IMR-90 (cell line): ENCODE results near the gene KAZN. TPM values are rescaled to one million over a fixed set of nuclear protein-coding genes. Genes with fewer than 3 reads are reported as not detected.

Experiments used
- ATAC-seq: fragments of 200-7000 bp; cut with Tn5 transposase; 2 replicates; pipeline ENCODE4 v1.9.1; 2020; ENCODE audit warnings: low read depth, mild to moderate bottlenecking, moderate library complexity
- BruUV-seq: library from RNA; stranded (reverse); fragments of 400-500 nt; replicated peaks from 2 replicates; lab custom pipeline; 2021; lab: Mats Ljungman, UMichigan
- CTCF ChIA-PET: fragments of 300-600 bp; formaldehyde crosslinking; extraction: SDS; loops from one replicate; lab custom pipeline; 2021; ENCODE audit warnings: antibody characterized with exemption; lab: Yijun Ruan, JAX
- POLR2A ChIA-PET: fragments of 300-600 bp; sonication (Branson Sonifier 250); formaldehyde crosslinking; loops from one replicate; lab custom pipeline; 2022; ENCODE audit warnings: antibody characterized with exemption; ENCODE audit not compliant: unreplicated experiment; lab: Charles Lee
- DNase-seq: peaks from one replicate; pipeline ENCODE4 v3.0.0; 2013
- H2AFZ ChIP-seq: replicated peaks from 2 replicates; pipeline ENCODE3; 2013; ENCODE audit warnings: low read length, mild to moderate bottlenecking; ENCODE audit not compliant: poor library complexity
- H2AK5ac ChIP-seq: 2 replicates; pipeline ENCODE4 v1.6.1; 2013; ENCODE audit warnings: low read depth, low read length, inconsistent platforms
- H2AK9ac ChIP-seq: replicated peaks from 2 replicates; pipeline ENCODE3; 2013; ENCODE audit warnings: mild to moderate bottlenecking, low read depth, low read length, moderate library complexity; ENCODE audit not compliant: poor library complexity
- H2BK120ac ChIP-seq: 2 replicates; pipeline ENCODE4 v1.6.1; 2013; ENCODE audit warnings: low read depth, low read length, inconsistent platforms
- H2BK15ac ChIP-seq: 3 replicates; pipeline ENCODE4 v1.6.1; 2013; ENCODE audit warnings: low read depth, low read length, inconsistent platforms
- H2BK20ac ChIP-seq: 2 replicates; pipeline ENCODE4 v1.6.1; 2013; ENCODE audit warnings: low read depth, mild to moderate bottlenecking, inconsistent platforms, low read length, moderate library complexity
- H2BK5ac ChIP-seq: 2 replicates; pipeline ENCODE4 v1.6.1; 2013; ENCODE audit warnings: mild to moderate bottlenecking, low read depth, low read length, inconsistent platforms; ENCODE audit not compliant: poor library complexity, severe bottlenecking
- H3K14ac ChIP-seq: replicated peaks from 2 replicates; pipeline ENCODE4 v1.6.1; 2013; ENCODE audit warnings: low read depth, low read length, inconsistent platforms
- H3K18ac ChIP-seq: 2 replicates; pipeline ENCODE4 v1.6.1; 2013; ENCODE audit warnings: low read depth, low read length, control low read depth
- H3K23ac ChIP-seq: 2 replicates; pipeline ENCODE4 v1.6.1; 2013; ENCODE audit warnings: low read depth, low read length, inconsistent platforms
- H3K27ac ChIP-seq: 2 replicates; pipeline ENCODE4 v1.5.1; 2013; ENCODE audit warnings: mild to moderate bottlenecking, control low read depth, low read length; ENCODE audit not compliant: insufficient read depth
- H3K27me3 ChIP-seq: 2 replicates; pipeline ENCODE4 v1.6.1; 2013; ENCODE audit warnings: low read length; ENCODE audit not compliant: control insufficient read depth, insufficient read depth
- H3K36me3 ChIP-seq: 2 replicates; pipeline ENCODE4 v1.6.1; 2013; ENCODE audit warnings: low read length, mixed read lengths; ENCODE audit not compliant: control insufficient read depth, insufficient read depth
- H3K4ac ChIP-seq: 2 replicates; pipeline ENCODE4 v1.6.1; 2013; ENCODE audit warnings: low read depth, low read length, inconsistent platforms
- H3K4me1 ChIP-seq: 2 replicates; pipeline ENCODE4 v1.6.1; 2013; ENCODE audit warnings: low read length, mixed read lengths; ENCODE audit not compliant: control insufficient read depth, insufficient read depth
- H3K4me2 ChIP-seq: 2 replicates; pipeline ENCODE4 v1.6.1; 2013; ENCODE audit warnings: low read depth, mild to moderate bottlenecking, control low read depth, low read length, moderate library complexity
- H3K4me3 ChIP-seq: 2 replicates; pipeline ENCODE4 v1.5.1; 2013; ENCODE audit warnings: low read depth, mild to moderate bottlenecking, control low read depth, low read length, moderate library complexity; ENCODE audit not compliant: insufficient read depth
- H3K56ac ChIP-seq: 2 replicates; pipeline ENCODE4 v1.6.1; 2013; ENCODE audit warnings: low read length, inconsistent platforms; ENCODE audit not compliant: insufficient read depth; ENCODE audit errors: extremely low read depth
- H3K79me1 ChIP-seq, 2 experiments: 2 replicates each; pipeline ENCODE4 v1.6.1; 2013; ENCODE audit warnings: low read length in 2 of 2, inconsistent platforms in 1 of 2, low read depth in 1 of 2
- H3K9ac ChIP-seq: 2 replicates; pipeline ENCODE4 v1.6.1; 2013; ENCODE audit warnings: low read depth, low read length, control low read depth
- H3K9me1 ChIP-seq: 2 replicates; pipeline ENCODE4 v1.6.1; 2013; ENCODE audit warnings: low read length, inconsistent platforms; ENCODE audit not compliant: insufficient read depth
- H3K9me3 ChIP-seq: 2 replicates; pipeline ENCODE4 v1.6.1; 2013; ENCODE audit warnings: low read length; ENCODE audit not compliant: control insufficient read depth, insufficient read depth
- H4K20me1 ChIP-seq: 2 replicates; pipeline ENCODE4 v1.6.1; 2013; ENCODE audit warnings: low read length, inconsistent platforms; ENCODE audit not compliant: insufficient read depth
- H4K5ac ChIP-seq: 2 replicates; pipeline ENCODE4 v1.6.1; 2013; ENCODE audit warnings: mild to moderate bottlenecking, low read depth, low read length, control low read depth
- H4K8ac ChIP-seq, 2 experiments: 2 replicates each; pipeline ENCODE4 v1.6.1; 2013; ENCODE audit warnings: low read depth in 2 of 2, low read length in 2 of 2, control low read depth in 1 of 2, inconsistent platforms in 1 of 2
- H4K91ac ChIP-seq: 2 replicates; pipeline ENCODE4 v1.6.1; 2013; ENCODE audit warnings: low read depth, low read length, inconsistent platforms; ENCODE audit not compliant: insufficient read depth
- BHLHE40 ChIP-seq: fragments of 150-350 bp; IDR thresholded peaks from 2 replicates; pipeline ENCODE4 v1.6.1; 2016; ENCODE audit warnings: mild to moderate bottlenecking, low read depth, low read length
- CEBPB ChIP-seq: IDR thresholded peaks from 2 replicates; pipeline ENCODE4 v1.6.1; 2012; ENCODE audit warnings: low read depth, low read length, improper control_type of control experiment
- CTCF ChIP-seq: conservative IDR thresholded peaks from 2 replicates; pipeline ENCODE4 v1.5.1; 2012; ENCODE audit warnings: mild to moderate bottlenecking, low read depth, low read length, improper control_type of control experiment
- FOS ChIP-seq: fragments of 150-350 bp; IDR thresholded peaks from 2 replicates; pipeline ENCODE4 v1.6.1; 2016; ENCODE audit warnings: low read depth, low read length
- MAFK ChIP-seq: IDR thresholded peaks from 2 replicates; pipeline ENCODE4 v1.6.1; 2012; ENCODE audit warnings: low read depth, low read length, improper control_type of control experiment
- MAZ ChIP-seq: IDR thresholded peaks from 2 replicates; pipeline ENCODE4 v1.6.1; 2012; ENCODE audit warnings: low read depth, mild to moderate bottlenecking, low read length, improper control_type of control experiment, moderate library complexity, borderline replicate concordance
- MXI1 ChIP-seq: IDR thresholded peaks from 2 replicates; pipeline ENCODE4 v1.6.1; 2012; ENCODE audit warnings: low read depth, mild to moderate bottlenecking, low read length, moderate library complexity, borderline replicate concordance
- RAD21 ChIP-seq: IDR thresholded peaks from 2 replicates; pipeline ENCODE4 v1.6.1; 2012; ENCODE audit warnings: low read length, improper control_type of control experiment
- RCOR1 ChIP-seq: IDR thresholded peaks from 2 replicates; pipeline ENCODE4 v1.6.1; 2012; ENCODE audit warnings: mild to moderate bottlenecking, low read length, improper control_type of control experiment; ENCODE audit not compliant: insufficient replicate concordance
- RFX5 ChIP-seq: IDR thresholded peaks from 2 replicates; pipeline ENCODE4 v1.8.0; 2012; ENCODE audit warnings: low read depth, mild to moderate bottlenecking, low read length, moderate library complexity
- SMC3 ChIP-seq: fragments of 150-350 bp; IDR thresholded peaks from 2 replicates; pipeline ENCODE4 v1.6.1; 2016; ENCODE audit warnings: low read depth, mild to moderate bottlenecking, antibody characterized with exemption, low read length, moderate library complexity
- WGBS, 2 experiments: methylation state at CpG; one replicate each; pipeline versions ENCODE4 v1.1.5 to v1.1.7; 2013; ENCODE audit warnings: missing lambda C conversion rate in 2 of 2; ENCODE audit not compliant: insufficient read length in 1 of 2; ENCODE audit errors: extremely low coverage in 2 of 2; 5-methylcytosine and 5-hydroxymethylcytosine counted together
- dilution Hi-C: fragments of 300-500 bp; cut with HindIII; formaldehyde crosslinking; loops from one replicate; pipeline ENCODE4 v1.14.3; 2018; ENCODE audit warnings: low sequenced_read_pairs; ENCODE audit not compliant: unreplicated experiment
- in situ Hi-C: fragments of 300-500 bp; cut with MboI; formaldehyde crosslinking; loops from 3 replicates; pipeline ENCODE4 v1.14.3; 2019; ENCODE audit warnings: low sequenced_read_pairs, inconsistent platforms, mixed read lengths
- intact Hi-C: fragments of 100-400 bp; cut with micrococcal nuclease; formaldehyde crosslinking; loops from 2 replicates; pipeline ENCODE4 v1.10.0; 2022
- polyA plus RNA-seq, 3 experiments: library from polyadenylated mRNA; depleted of rRNA; stranded (reverse); fragments of >200 nt; gene quantifications; 2 replicates each; pipeline ENCODE4 v1.2.3, GENCODE V29; 2012; ENCODE audit warnings: low replicate concordance in 1 of 3
- total RNA-seq: library from RNA; depleted of rRNA; stranded (reverse); fragments of >200 nt; gene quantifications from 2 replicates; pipeline ENCODE4 v1.2.3, GENCODE V29; 2012
- TF ChIP-seq, protein P1 (sequence below): fragments of 150-350 bp; IDR thresholded peaks from 2 replicates; pipeline ENCODE4 v1.6.1; 2016; ENCODE audit warnings: low read depth, mild to moderate bottlenecking, low read length, moderate library complexity, borderline replicate concordance

Gene KAZN
- total and polyA plus RNA-seq, 2 of the 4 experiments (the other 2 are of a cell fraction): 5.2 to 10.5 TPM

- H2BK120ac ChIP-seq: no peak overlapping the region
- BruUV-seq: no TSS peak
- no peak overlapping the region for H2AK9ac ChIP-seq
- intact Hi-C loops: loop anchor here (10.0 kb wide), 1 partner anchor 468 kb away; no protein-coding TSS in a partner anchor
- POLR2A ChIA-PET: no interaction called here
- no peak overlapping the region for H2AK5ac ChIP-seq
- no peaks in the 10 kb centered on the region for H3K79me1 ChIP-seq
- H3K56ac ChIP-seq: no peak overlapping the region
- no peak for ATAC-seq
- no peak overlapping the region for H2BK20ac ChIP-seq
- H3K18ac ChIP-seq: no peak overlapping the region
- no peaks in the 10 kb centered on the region; the same call in 1 of the 2 replicates for H3K4me1 ChIP-seq
- H3K4ac ChIP-seq: no peak overlapping the region
- H3K4me2 ChIP-seq: no peak overlapping the region
- H4K8ac ChIP-seq: no peak overlapping the region
- no peak for DNase-seq
- in situ Hi-C loops: no loop called here
- no peak overlapping the region for H3K4me3 ChIP-seq
- no peaks in the 10 kb centered on the region for H3K36me3 ChIP-seq
- H4K91ac ChIP-seq: no peak overlapping the region
- H3K23ac ChIP-seq: no peak overlapping the region
- dilution Hi-C loops: no loop called here
- TF ChIP-seq FOS: no peak
- TF ChIP-seq RAD21: no peak
- TF ChIP-seq MXI1: no peak
- no peak for TF ChIP-seq SMC3
- TF ChIP-seq RFX5: no peak
- TF ChIP-seq RCOR1: no peak
- no peak for TF ChIP-seq MAFK
- TF ChIP-seq CTCF: no peak
- no peak for TF ChIP-seq MAZ
- TF ChIP-seq BHLHE40: no peak
- TF ChIP-seq CEBPB: no peak
- TF ChIP-seq, protein P1, sequence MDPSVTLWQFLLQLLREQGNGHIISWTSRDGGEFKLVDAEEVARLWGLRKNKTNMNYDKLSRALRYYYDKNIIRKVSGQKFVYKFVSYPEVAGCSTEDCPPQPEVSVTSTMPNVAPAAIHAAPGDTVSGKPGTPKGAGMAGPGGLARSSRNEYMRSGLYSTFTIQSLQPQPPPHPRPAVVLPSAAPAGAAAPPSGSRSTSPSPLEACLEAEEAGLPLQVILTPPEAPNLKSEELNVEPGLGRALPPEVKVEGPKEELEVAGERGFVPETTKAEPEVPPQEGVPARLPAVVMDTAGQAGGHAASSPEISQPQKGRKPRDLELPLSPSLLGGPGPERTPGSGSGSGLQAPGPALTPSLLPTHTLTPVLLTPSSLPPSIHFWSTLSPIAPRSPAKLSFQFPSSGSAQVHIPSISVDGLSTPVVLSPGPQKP: no peak
- H4K5ac ChIP-seq: no peak overlapping the region
- no peaks in the 10 kb centered on the region; the same call in 1 of the 2 replicates for H3K27me3 ChIP-seq
- 100% methylated on average over 1 of the region's 3 CpGs; no CpG with 5 or more reads in 1 of the 2 experiments for WGBS, 2 experiments
- H3K9ac ChIP-seq: no peak overlapping the region
- peaks cover 6% of the 10 kb centered on the region for H3K9me3 ChIP-seq
- H3K9me1 ChIP-seq: no peaks in the 10 kb centered on the region
- CTCF ChIA-PET: no interaction called here
- no peak overlapping the region for H3K14ac ChIP-seq
- H2AFZ ChIP-seq: no peak overlapping the region
- H2BK15ac ChIP-seq: no peak overlapping the region
- H4K20me1 ChIP-seq: no peaks in the 10 kb centered on the region
- no peak overlapping the region for H3K27ac ChIP-seq
- H2BK5ac ChIP-seq: no peak overlapping the region
Observed at GRCh38 chr1:14577261-14577660, 21.2 kb upstream of the KAZN start.
